ENCODE data around the gene CDC37. TPM values are rescaled to one million over a fixed set of nuclear protein-coding genes. Genes with fewer than 3 reads are reported as not detected.
A peak's percentile ranks its signal among the peaks of the same experiment; 100 is the strongest.

CDC37 gene
- total RNA-seq, 1 experiment from 2014 or later, result 204 TPM

GRCh38 chr19:10416380-10417257 is 13.3 kb upstream of the CDC37 start (continued):
- TF ChIP-seq, protein P1, sequence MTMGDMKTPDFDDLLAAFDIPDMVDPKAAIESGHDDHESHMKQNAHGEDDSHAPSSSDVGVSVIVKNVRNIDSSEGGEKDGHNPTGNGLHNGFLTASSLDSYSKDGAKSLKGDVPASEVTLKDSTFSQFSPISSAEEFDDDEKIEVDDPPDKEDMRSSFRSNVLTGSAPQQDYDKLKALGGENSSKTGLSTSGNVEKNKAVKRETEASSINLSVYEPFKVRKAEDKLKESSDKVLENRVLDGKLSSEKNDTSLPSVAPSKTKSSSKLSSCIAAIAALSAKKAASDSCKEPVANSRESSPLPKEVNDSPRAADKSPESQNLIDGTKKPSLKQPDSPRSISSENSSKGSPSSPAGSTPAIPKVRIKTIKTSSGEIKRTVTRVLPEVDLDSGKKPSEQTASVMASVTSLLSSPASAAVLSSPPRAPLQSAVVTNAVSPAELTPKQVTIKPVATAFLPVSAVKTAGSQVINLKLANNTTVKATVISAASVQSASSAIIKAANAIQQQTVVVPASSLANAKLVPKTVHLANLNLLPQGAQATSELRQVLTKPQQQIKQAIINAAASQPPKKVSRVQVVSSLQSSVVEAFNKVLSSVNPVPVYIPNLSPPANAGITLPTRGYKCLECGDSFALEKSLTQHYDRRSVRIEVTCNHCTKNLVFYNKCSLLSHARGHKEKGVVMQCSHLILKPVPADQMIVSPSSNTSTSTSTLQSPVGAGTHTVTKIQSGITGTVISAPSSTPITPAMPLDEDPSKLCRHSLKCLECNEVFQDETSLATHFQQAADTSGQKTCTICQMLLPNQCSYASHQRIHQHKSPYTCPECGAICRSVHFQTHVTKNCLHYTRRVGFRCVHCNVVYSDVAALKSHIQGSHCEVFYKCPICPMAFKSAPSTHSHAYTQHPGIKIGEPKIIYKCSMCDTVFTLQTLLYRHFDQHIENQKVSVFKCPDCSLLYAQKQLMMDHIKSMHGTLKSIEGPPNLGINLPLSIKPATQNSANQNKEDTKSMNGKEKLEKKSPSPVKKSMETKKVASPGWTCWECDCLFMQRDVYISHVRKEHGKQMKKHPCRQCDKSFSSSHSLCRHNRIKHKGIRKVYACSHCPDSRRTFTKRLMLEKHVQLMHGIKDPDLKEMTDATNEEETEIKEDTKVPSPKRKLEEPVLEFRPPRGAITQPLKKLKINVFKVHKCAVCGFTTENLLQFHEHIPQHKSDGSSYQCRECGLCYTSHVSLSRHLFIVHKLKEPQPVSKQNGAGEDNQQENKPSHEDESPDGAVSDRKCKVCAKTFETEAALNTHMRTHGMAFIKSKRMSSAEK (CRISPR knock-in tag; IDR thresholded peaks at IDR 0.05; ENCODE audit: borderline replicate concordance), result peak; percentile 96
- TF ChIP-seq CDX4 (CRISPR knock-in tag; IDR thresholded peaks at IDR 0.05; ENCODE audit: borderline replicate concordance) (no peak), PRRX2 (CRISPR knock-in tag; IDR thresholded peaks at IDR 0.05) (peak; percentile 98), ZNF317 (CRISPR knock-in tag; IDR thresholded peaks at IDR 0.05; ENCODE audit: borderline replicate concordance, low read depth) (no peak), SMAD4 (CRISPR knock-in tag; IDR thresholded peaks at IDR 0.05) (no peak), ZNF423 (CRISPR knock-in tag; IDR thresholded peaks at IDR 0.05) (0 out of 2 replicates have a peak, but pooled peaks have one; percentile 60), E2F1 (CRISPR knock-in tag; IDR thresholded peaks at IDR 0.05) (no peak), NFE2L1 (CRISPR knock-in tag; IDR thresholded peaks at IDR 0.05) (0 out of 2 replicates have a peak, but pooled peaks have one; percentile 34), EMX1 (CRISPR knock-in tag; IDR thresholded peaks at IDR 0.05) (peak; percentile 98), FOXK1 (CRISPR knock-in tag; IDR thresholded peaks at IDR 0.05) (peak; percentile 71), AR (CRISPR knock-in tag; IDR thresholded peaks at IDR 0.05) (peak; percentile 98; the same call in 1 of the 2 replicates), E2F5 (CRISPR knock-in tag; IDR thresholded peaks at IDR 0.05) (no peak), TEAD1 (CRISPR knock-in tag; IDR thresholded peaks at IDR 0.05) (0 out of 2 replicates have a peak, but pooled peaks have one; percentile 25), ZNF121 (CRISPR knock-in tag; IDR thresholded peaks at IDR 0.05) (0 out of 2 replicates have a peak, but pooled peaks have one; percentile 5), SP1 (CRISPR knock-in tag; conservative IDR thresholded peaks at IDR 0.05) (peak; percentile 91)
- TF ChIP-seq, protein P2, sequence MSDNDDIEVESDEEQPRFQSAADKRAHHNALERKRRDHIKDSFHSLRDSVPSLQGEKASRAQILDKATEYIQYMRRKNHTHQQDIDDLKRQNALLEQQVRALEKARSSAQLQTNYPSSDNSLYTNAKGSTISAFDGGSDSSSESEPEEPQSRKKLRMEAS (CRISPR knock-in tag; IDR thresholded peaks at IDR 0.05), result peak; percentile 74; the same call in 1 of the 2 replicates
- TF ChIP-seq, protein P3, sequence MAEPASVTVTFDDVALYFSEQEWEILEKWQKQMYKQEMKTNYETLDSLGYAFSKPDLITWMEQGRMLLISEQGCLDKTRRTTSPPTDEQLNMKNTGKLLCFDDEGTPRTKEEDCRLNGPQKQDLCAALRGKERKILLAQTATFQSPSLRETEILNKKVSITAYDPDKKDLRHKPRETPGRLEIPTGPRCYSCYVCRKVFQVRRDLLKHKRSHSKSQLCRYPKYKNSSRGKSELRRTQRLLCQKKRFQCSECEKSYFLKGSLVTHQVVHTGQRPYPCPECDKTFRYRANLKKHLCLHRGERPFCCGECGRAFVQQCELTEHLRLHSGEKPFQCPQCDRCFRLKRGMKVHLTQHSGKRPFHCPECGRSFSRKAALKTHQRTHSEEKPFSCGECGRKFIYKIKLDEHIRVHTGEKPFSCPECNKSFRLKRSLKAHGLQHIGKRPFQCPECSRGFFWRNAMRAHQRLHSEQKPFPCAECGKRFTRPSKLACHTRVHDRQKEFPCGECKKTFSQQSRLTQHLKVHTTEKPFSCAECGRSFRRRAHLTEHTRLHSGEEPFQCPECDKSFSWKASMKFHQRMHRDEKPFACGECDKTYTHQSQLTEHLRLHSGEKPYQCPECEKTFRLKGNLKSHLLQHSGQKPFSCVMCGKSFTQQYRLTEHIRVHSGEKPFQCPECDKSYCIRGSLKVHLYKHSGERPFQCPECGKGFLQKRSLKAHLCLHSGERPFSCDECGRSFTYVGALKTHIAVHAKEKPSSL (CRISPR knock-in tag; conservative IDR thresholded peaks at IDR 0.05), result no peak; the same call in 1 of the 2 replicates
- TF ChIP-seq, protein P4, sequence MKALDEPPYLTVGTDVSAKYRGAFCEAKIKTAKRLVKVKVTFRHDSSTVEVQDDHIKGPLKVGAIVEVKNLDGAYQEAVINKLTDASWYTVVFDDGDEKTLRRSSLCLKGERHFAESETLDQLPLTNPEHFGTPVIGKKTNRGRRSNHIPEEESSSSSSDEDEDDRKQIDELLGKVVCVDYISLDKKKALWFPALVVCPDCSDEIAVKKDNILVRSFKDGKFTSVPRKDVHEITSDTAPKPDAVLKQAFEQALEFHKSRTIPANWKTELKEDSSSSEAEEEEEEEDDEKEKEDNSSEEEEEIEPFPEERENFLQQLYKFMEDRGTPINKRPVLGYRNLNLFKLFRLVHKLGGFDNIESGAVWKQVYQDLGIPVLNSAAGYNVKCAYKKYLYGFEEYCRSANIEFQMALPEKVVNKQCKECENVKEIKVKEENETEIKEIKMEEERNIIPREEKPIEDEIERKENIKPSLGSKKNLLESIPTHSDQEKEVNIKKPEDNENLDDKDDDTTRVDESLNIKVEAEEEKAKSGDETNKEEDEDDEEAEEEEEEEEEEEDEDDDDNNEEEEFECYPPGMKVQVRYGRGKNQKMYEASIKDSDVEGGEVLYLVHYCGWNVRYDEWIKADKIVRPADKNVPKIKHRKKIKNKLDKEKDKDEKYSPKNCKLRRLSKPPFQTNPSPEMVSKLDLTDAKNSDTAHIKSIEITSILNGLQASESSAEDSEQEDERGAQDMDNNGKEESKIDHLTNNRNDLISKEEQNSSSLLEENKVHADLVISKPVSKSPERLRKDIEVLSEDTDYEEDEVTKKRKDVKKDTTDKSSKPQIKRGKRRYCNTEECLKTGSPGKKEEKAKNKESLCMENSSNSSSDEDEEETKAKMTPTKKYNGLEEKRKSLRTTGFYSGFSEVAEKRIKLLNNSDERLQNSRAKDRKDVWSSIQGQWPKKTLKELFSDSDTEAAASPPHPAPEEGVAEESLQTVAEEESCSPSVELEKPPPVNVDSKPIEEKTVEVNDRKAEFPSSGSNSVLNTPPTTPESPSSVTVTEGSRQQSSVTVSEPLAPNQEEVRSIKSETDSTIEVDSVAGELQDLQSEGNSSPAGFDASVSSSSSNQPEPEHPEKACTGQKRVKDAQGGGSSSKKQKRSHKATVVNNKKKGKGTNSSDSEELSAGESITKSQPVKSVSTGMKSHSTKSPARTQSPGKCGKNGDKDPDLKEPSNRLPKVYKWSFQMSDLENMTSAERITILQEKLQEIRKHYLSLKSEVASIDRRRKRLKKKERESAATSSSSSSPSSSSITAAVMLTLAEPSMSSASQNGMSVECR (CRISPR knock-in tag; IDR thresholded peaks at IDR 0.05; ENCODE audit: borderline replicate concordance), result 0 out of 2 replicates have a peak, but pooled peaks have one; percentile 38
- TF ChIP-seq, protein P5, sequence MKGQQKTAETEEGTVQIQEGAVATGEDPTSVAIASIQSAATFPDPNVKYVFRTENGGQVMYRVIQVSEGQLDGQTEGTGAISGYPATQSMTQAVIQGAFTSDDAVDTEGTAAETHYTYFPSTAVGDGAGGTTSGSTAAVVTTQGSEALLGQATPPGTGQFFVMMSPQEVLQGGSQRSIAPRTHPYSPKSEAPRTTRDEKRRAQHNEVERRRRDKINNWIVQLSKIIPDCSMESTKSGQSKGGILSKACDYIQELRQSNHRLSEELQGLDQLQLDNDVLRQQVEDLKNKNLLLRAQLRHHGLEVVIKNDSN (CRISPR knock-in tag; IDR thresholded peaks at IDR 0.05), result peak; percentile 15; the same call in 1 of the 2 replicates
